NCI-H524 (cell line): ENCODE results near the gene SEMA3B.
"Not testable (repeated sequence)": the region's sequence is repeated elsewhere in the genome, so short reads cannot be mapped to it uniquely, and the experiment has no call there.

Experiments
- DNase-seq, 2 experiments: peaks; one replicate each; lab custom pipeline; 2025; lab: John Stamatoyannopoulos, UW

The SEMA3B gene

DNA sequence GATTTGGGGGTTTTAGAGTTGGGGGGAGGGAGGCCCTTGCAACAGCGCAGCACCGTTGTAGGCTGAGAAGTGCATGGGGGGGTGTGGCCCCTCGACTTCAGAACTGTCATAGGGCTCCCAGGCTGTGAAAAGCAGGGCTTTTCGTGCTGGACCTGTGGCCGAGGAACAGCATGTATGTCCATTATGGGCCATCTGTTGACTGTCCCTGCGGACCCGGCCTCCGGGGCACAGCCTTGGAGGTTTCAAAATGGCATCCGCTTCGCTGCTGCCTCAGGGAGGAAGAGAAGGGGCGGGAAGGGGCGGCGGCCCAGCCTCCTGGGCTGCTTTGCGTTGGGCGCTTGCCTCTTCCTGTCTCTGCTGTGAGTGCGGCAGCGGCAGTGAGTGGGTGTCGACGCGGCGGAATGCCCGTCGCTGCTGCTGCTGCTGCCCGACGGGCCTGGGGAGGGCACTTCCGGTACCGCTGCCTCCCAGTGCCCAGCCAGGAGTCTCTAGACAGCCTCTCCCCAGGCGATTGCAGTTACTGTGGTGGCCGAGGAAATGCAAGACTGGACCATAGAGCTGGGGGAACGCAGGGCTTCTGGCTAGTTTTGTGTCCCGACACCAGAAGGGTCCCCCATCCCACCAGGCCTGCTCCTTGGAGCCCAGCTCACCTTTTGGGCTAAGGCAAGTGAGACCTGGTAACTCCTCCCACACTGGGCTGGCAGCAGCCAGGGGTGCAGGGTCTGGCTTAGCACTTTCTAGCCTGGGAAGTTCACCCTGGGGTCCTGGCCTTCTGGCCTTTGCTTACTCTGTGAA is 31.0 kb upstream of the SEMA3B start:
- DNase-seq: no peak

DNA sequence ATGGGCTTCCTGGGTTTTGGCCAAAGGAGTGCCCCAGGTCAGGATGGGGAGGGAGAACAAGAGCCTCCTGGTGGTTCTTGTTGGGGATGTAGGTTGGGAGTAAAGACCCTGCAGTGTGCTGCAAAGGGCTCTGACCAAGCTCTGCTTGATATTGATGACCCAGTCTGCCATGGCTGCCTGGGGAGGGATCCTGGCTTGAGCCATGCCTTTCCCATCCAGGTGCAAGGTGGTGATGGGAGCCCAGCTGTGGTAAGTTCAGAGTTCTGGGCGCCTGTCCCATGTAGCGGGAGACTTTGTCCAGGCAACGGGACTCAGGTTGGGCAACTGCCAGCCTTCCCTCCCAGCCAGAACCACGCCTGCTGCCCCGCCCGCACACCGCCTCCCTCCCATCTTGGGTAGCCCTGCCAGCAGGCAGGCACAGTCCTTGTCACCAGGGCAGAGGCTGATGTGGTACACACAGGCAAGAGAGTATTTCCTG is 30.4 kb upstream of the SEMA3B start:
- DNase-seq: no peak

DNA sequence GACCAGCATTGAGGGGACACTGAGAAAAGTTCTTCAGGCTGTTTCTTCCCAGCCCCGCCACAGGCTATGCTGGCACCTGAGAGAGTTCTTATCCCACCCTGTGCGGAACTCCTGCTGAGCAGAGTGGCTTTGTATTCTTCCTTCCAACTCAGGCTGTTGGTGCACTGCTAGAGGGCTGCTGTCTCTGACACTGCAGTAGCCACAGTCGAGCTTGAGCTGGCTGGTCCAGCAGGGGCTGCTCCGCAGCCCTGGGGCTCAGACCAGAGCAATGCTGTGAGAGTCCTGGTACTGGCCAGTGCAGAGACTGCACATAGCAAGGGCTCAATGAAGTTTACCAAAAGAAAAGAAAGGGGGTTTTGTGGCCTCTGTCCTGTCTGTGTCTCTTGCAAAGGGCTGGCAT is 29.3 kb upstream of the SEMA3B start:
- DNase-seq: no peak

DNA sequence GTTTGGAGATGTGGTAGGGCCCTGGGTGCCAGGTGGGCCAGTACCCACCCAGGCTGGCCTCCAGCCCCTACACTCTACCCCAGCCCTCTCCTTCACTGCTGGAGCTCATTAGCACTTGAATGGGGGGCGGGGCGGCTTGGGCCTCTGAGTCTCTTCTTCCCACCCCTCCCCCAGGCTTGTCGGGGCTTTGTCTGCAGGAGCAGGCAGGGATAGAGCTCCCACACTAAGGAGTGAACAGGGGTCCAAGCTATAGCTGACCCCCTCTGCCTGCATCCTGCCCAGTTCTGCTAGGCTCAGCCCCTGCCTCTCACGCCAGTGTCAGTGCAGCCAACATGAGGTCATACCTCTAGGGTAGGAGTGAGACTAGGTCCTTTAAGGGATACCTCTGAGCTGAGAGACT is 27.8 kb upstream of the SEMA3B start:
- DNase-seq: no peak

DNA sequence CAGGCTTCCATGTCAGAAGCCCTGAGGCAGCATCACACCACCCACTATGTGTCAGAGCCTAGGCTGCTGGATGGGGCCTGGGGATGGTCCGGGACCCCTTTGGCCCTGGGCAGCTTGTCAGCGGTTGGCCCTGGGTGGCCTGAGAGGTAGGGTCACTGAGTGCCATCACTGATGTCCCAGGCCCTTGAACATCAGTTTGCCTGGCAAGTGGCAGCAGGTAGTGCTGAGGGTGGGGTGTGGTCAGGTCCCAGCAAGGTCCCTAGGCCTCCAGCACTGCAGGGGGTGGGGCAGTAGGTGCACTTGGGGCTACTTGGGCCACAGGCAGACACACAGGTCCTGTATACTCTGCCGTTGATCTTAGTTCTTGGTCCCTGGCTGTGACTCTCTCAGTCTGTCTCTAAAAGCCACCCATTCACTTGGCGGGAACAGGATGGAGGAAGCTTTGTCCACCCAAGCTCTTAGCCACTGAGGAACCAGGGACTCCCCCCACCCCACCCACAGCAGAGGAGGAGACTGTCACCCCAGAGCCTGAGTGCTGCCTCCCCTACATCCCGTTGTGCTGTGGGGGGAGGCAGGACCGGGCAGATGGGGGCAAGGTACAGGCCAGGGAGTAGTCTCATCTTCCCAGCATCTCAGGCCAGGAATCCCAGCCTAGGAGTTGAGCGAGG is 27.1 kb upstream of the SEMA3B start:
- DNase-seq: no peak

DNA sequence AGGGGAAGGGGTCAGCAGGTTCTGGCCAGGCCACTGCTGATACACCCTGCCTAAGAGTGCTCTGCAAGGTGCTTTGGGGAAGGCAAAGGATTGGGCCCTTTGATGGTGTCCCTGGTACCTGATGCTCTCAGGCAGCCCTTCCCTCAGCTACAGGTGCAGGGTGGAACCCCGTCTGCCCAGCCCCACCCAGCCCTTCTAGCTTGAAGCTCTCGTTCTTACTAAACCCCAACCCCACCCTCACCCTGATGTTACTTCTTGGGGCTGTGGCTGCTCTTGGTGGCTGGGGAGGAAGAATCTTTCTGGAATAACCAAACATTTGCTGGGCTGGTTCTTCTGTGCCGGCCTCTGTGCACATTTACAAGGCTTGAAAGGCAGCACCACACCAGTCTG is 26.6 kb upstream of the SEMA3B start:
- DNase-seq: no peak

DNA sequence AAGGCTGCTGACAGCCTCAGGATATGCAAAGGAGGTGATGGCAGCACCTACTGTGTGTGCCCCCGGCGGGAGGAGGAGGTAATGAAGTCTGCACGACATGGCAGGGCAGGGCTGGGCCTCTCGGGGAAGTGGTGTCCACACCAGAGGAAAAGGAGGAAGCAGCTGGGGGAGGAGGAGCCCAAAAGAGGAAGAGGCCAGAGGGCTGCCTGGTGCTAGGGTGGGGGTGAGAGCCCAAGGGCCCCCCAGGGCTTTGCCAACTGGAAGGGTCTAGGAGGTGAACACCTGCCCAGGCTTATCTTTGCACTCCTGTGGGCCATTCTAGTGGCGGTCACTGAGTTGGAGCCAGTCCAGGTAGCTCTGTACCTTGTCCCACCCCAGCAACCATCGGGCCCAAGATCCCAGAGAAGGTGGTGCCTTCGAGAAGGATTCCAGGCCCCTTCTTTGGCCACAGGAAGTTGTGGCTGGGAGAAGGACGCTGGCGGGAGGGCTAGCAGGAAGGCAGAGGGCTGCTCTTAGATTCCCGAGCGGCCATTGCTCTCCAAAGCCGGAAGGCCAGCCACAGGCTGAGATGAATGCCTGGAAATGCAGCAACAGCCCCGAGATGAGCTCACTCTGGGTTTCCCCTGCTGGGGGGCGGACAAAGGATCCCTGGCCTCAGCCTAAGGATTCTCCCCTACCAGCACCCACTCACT is 25.9 kb upstream of the SEMA3B start:
- no peak for DNase-seq

DNA sequence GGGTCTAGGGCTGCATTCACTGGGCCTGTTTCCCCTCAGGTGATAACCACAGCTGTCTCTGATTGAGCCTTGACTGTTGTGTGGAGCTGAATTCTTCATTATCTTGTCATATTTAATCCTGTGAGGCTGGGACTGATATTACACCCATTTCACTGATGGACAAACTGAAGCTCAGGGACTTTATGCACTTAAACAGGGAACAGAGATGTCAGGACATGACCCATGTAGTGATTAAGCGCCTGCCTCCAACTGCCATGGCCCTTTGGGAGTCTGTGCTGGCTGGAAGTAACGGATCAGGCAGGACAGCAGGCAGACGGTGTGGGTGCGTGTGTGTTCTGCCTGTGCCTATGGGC is 25.4 kb upstream of the SEMA3B start:
- no peak for DNase-seq

DNA sequence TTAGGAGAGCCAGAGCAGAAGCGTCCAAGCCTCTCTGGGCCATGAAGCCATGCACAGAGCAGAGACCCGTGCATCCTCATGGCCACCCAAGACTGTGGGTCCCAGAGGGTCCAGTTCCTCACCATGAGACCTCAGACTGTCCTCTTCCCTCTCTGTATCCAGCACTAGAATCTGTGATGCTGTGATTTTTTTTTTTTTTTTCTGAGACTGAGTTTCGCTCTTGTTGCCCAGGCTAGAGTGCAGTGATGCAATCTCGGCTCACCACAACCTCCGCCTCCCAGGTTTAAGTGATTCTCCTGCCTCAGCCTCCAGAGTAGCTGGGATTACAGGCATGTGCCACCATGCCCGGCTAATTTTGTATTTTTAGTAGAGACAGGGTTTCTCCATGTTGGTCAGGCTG is 24.1 kb upstream of the SEMA3B start:
- not testable (repeated sequence) for DNase-seq

DNA sequence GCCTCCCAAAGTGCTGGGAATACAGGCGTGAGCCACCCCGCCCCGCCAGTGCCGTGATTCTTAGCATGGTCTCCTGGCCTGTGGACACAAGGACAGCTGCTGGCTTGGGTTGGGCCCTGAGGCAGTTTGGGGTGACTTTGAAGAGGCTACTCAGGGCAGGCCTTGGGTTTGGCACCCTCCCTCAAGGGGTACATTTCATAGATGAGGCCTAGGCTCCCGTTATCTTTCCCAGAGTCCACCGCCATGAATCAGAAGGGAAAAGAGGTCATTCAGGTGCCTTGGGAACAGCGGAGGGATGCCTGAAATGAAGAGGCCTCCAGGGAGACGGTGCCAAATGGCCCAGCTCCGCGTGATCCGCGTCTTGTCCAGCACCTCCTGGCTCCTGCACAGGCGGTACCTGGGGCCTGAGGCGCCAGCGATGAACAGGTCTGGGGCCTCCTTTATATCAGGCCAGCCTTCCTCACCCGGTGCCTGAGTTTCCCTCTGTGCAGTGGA is 23.6 kb upstream of the SEMA3B start:
- no peak for DNase-seq

DNA sequence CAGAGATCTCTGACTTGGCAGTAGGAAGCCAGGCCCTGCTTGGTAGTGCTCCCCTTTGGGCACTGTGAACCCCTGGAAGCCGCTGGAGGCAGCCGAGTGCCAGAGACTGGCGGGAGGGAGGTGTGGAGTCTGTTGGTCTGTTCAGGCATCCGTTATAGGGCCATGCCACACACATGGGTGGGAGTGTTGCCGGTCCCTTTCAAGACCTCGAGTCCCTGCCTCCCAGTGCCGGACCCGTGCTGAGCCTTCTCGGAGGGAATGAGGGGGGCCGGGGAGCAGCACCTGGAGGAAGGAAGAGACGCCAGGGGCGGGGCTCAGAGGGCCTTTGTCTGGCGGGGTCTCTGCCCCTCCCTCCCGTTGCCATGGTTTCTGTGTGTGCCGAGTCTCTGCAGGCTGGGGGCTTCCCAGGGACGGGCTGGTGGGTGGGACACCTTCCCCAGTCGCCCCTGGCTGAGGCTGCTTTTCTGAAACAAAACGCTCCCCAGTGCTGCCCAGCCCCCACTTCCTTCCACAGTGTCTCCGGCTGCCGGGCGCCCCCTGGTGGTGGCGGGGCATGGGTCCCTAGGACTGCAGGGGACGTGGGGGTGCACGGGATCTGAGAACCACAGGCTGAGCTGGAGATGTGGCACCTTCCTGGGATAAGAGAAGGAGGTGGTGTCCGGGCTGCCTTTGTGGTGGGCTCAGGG is 23.0 kb upstream of the SEMA3B start:
- peak; percentile 35 to 63 for DNase-seq

DNA sequence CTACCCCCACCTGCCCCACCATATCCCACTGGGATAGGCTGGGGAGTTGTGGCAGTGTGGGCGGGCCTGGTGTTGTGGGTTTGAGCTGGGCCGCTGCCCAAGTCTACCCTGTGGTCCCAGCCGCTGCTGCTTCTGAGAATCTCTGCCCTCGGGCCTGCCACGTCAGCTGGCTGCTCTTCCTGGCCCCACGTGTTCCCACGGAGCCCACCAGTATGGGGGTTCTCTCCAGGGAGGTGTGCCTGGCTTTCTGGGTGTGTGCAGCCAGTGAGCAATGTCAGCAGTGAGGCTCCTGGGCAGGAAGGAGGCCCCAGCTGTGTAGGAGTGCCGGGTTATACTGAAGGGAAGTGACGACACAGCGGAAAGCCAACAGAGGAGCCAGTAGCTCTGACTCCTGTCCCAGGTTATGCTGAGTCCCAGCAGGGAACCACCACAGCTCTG is 22.4 kb upstream of the SEMA3B start:
- DNase-seq: no peak

DNA sequence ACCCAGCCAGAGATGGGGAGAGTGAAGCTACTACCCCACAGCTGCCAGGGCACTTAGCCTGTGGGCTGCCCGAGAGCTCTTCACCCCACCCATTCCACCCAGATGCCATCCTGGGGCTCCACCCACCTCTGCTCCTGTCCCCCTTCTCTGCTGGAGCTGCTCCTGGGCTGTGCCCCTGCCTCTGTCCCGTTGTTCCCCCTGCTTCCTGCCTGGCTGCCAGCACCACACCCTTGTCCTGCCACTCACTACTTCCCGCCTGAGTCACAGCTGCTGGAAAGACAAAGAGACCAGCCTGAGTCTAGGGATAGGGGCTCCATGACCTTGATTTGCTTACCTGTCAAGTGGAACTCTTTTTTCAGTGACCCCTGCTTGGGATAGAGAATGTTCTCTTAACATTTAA is 20.6 kb upstream of the SEMA3B start:
- DNase-seq: no peak

DNA sequence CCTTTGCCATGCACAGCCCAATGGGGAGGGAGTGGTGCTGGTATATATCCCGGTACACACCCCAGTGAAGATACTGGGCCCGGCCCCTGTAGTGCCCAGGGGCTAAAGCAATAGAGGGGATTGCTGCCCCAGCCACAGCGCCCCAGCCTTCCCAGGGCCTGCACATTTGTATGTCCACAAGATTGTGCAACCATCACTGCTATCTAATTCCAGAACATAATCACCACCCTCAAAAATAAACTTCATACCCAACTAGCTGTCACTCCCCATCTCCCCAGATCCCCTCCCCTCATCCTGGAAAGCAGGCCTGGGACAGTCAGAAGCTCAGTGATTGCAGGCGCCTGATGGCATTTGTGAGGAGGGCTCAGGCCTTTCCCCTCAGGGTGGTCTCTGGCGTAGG is 19.5 kb upstream of the SEMA3B start:
- DNase-seq: no peak

DNA sequence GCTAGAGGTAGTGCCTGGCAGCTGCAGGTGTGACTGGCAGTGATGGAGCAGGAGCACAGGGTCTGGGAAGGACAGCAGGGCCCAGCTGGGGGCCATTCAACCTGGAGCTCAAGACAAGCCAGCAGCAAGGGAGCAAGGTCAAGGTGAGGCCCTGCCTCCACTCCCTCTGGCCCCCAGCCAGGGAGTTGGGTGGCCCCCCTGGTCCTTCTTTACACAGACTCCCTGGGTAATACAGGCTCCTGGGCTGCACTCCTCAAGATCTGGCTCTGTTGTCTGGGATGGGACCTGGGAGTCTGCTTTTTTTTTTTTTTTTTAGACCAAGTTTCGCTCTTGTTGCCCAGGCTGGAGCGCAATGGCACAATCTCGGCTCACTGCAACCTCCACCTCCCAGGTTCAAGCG is 18.4 kb upstream of the SEMA3B start:
- DNase-seq: no peak

DNA sequence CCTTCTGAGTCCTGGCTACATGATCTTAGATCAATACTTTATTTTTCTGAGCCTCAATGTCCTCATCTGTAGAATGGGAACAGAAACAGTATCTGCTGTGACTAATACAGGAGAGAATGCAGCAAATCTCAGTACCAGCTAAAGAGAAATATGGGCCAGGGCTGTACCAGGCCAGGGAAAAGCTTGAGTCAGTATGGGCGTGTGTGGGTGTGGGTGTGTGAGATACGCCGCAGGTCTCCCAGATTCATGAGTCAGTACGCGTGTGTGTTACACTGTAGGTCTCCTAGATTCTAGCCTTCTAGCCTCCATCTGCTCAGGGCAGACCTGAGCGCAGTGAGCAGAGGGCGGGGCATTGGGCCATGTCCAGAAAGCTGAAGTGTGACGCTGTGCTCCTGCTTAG is 17.7 kb upstream of the SEMA3B start:
- DNase-seq: no peak

DNA sequence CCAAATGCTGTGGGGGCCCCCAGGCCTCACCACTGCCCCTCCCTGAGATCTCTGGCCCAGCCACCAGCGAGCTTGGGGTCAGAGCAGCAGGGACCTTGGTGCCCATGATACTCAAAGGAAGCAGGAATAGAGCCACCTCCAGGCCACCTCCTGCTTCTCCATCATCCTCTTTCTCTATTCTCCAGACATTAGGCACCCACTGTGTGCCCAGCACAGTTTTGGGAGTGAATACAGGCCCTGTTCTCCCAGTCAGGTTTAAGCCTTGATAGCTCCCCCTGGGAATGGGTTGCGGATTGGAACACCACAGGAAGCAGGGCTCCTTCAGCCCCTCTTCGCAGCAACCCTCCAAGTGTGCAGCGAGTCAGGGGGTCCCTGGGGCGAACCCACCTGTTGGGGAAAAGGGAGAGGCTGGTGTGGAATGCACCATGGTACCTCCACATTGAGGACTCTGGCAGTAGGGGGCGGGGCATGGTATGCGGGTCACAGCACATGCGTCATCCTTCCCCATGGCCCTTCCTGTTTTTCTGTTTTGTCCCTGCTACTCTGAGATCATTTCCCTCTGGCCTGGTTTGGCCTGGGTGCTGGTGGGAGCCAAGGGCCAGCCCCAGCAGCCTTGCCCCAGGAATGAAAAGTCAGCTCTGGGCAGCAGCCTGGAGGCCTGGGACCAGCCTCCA is 14.2 kb upstream of the SEMA3B start:
- no peak for DNase-seq

DNA sequence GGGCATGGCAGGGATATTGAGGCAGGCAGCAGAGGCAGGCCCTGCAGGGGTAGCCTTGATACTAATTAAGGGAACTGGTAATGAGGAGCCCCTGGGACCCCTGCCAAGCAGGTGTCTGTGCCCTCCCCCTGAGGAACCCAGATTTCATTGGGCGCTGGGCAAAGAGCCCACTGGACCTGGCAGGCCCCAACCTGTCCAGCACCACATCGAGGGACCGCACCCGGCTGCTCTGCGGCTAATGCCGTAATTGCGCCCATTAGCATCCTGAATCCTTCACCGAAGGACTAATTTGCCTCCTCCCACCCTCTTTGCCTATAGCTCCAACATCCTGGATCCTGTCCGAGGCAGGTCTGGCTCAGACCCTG is 13.7 kb upstream of the SEMA3B start:
- no peak for DNase-seq

DNA sequence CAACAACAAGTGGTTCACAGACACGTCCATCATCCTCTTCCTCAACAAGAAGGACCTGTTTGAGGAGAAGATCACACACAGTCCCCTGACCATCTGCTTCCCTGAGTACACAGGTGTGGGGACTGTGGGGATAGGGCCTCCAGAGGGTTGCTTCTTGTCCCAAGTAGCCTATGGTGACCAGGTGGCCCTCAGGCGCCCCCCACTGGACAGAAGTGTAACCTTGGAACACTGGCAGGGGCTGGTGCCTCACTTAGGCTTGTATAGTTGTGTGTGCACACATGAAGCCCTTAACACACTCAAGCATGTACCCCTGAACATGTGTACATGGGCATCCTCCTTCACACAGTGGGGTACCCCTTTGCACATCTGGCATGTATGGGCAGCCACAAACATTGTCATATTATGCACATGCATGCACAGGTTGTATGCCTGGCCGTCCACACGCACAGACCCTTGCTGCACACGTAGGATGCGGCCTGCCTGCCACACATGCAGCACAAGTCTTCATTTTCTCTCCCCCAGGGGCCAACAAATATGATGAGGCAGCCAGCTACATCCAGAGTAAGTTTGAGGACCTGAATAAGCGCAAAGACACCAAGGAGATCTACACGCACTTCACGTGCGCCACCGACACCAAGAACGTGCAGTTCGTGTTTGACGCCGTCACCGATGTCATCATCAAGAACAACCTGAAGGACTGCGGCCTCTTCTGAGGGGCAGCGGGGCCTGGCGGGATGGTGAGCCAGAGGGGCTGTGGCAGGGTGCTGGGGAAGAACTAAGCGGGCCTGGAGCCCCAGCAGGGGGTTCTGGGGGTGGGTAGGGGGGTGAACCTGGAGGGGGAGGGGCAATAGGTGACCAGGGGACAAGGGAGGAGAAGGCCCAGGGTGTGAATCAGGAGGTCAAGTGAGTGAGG is 11.7 kb upstream of the SEMA3B start:
- peak; percentile 39 to 64 for DNase-seq

DNA sequence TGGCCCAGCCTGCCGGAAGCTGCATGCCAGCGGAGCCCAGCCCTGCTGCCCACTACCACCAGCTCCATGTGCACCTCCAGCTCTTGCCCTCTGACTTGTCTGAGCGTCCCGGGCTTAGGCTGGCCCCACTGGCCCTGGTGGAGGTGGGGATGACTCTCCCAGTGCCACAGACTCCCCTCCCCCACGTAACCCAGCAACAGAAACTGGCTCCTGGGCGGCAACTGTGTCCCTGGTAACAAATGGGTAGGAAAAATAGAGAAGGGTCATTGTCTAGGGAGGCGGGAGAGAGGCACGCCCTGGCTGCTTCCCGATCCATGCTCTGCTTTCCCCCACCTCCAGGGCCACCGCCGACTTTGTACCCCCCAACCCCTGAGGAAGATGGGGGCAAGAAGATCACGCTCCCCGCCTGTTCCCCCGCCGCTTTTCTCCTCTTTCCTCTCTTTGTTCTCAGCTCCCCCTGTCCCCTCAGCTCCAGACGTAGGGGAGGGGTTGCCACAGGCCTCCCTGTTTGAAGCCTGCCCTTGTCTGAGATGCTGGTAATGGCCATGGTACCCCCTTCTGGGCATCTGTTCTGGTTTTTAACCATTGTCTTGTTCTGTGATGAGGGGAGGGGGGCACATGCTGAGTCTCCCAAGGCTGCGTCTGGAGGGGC is 10.8 kb upstream of the SEMA3B start:
- no peak for DNase-seq
